ENCODE results near the gene BBC3. TPM values are rescaled to one million over a fixed set of nuclear protein-coding genes. Genes with fewer than 3 reads are reported as not detected.
"Not testable (repeated sequence)": the region's sequence is repeated elsewhere in the genome, so short reads cannot be mapped to it uniquely, and the experiment has no call there.

BBC3 gene
- total RNA-seq, 1 donor from 2014 or later = 3.6 TPM

GRCh38 chr19:47258895-47259555, 28.0 kb upstream of the BBC3 start:
- DNase-seq (ENCODE audit: low spot score) = no peak

GRCh38 chr19:47258434-47258833, 27.4 kb upstream of the BBC3 start:
- DNase-seq (ENCODE audit: low spot score) = no peak

DNA sequence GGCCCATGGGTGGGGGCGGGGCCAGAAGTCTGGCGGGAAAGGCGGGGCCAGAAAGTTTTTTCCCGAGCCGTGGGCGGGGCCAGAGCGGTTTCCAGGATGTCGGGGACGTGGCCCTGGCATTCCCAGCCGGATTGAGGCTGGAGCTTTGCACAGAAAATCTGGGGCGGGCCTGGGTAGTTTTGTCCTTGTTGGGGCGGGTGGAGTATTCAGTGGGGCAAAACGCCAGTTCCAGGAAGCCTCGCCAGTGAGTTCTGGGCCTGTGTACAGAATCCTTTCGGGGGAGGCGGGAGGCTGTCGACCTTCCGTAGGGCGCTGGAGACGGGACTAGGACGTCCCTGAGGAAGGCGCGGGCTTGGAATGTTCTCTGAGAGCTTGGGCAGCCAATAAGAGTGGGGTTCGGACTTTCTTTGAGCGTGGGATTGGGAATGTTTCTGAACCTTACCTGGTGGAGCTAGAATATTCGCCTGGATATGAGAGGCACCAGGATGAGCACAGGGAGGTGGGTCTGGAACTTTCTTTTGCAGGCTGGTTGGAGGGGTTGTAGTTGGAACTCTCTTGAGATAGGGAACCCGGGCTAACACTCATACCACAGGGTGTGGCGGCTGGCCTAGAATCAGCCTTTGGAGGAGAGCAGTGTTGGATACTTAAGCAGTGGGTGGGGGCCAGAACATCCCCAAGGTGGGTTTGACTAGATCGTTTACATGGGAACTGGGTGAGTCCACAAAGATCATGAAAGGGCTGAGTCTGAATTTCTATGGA, 26.6 kb upstream of the BBC3 start:
- no peak for DNase-seq (ENCODE audit: low spot score)

DNA sequence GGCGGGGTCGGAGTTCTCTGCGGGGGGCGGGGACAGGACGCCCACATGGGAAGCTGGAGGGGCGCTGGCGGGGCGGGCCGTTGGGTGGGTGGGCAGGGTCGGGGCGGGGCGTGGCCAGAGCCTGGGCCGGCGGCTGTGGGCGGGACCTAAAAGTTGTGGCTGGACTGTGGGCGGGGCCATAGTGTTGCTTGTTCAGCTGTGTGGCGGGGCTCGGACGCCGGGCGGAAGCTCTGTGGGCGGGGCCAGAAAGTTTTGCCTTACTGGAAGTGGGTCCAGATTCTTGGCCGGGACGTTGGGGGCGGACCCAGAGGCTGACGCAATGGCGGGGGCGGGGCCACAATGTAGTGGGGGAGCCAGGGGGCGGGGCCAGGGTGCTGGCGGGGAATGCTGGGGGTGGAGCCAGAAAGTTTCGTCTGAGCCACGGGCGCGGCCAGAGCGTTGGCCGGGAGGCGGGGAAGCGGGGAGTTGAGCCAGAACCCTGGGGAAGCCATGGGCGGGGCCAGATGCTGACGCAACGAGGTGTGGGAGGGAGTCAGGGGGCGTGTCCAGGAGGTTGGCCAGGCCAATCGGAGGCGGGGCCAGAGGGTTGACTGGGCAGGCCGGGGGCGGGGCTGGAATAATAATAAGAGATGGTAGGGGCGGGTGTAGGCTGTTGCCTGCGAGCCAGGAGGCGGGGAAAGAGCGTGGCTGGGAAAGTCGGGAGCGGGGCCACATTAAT, 25.9 kb upstream of the BBC3 start:
- DNase-seq (ENCODE audit: low spot score) = peak; percentile 100

GRCh38 chr19:47255879-47256692, 25.1 kb upstream of the BBC3 start, which contains the start of gene CCDC9:
CCDC9 (plus strand) TSS chr19:47256525; CDS start chr19:47258401, 1,876 bp downstream.
- DNase-seq (ENCODE audit: low spot score) = peak; percentile 99

DNA sequence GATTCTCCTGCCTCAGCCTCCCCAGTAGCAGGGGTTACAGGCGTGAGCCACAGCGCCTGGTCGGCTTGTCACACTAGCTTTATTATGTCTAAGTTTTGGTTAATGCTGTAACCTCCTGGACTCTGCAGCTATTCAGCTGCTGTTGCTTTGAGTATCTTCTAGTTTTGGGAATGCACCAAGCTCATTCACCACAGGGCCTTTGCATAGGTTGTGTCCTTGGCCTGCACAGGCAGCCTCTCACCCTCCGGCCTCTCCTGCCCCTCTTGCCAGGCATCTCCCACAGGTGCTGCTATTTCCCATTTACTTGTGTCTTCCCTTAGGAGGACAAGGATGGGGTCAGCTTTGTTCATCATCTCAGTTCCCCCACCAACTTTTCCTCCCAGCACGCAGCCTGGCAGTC, 23.0 kb upstream of the BBC3 start:
- DNase-seq (ENCODE audit: low spot score) = no peak

GRCh38 chr19:47253467-47253881, 22.5 kb upstream of the BBC3 start:
- DNase-seq (ENCODE audit: low spot score) = no peak

GRCh38 chr19:47253016-47253415, 22.0 kb upstream of the BBC3 start:
- DNase-seq (ENCODE audit: low spot score) = not testable (repeated sequence)

DNA sequence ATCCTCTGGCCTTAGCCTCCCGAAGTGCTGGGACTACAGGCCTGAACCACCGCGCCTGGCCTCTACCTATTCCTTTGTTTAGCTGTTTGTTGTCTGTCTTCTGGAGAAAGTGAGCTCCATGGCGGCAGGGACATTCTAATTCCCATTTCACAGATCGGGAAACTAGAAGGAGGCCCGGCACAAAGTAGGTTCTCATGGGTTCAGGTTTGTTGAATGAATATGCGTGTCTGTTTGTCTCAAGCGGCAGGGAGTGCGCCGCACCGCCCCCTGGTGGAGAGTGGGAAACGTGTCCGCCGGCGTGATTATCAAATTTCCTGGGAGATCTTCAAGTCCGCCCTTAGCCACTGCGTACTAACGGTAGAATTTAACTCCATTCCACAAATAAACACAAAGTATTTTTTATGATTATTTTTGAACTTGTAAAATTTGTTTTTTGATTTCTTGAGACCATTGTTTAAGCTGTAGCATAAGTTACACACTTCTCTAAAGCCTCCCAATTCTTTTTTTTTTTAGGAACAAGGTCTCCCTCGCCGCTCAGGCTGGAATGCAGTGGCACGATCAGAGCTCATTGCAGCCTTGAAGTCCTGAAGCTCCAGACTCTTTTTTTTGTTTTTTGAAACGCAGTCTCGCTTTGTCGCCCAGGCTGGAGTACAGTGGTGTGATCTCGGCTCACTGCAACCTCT, 16.4 kb upstream of the BBC3 start:
- peak; percentile 94 for DNase-seq (ENCODE audit: low spot score)

GRCh38 chr19:47243776-47244547, 13.0 kb upstream of the BBC3 start:
- DNase-seq (ENCODE audit: low spot score) = peak; percentile 97

DNA sequence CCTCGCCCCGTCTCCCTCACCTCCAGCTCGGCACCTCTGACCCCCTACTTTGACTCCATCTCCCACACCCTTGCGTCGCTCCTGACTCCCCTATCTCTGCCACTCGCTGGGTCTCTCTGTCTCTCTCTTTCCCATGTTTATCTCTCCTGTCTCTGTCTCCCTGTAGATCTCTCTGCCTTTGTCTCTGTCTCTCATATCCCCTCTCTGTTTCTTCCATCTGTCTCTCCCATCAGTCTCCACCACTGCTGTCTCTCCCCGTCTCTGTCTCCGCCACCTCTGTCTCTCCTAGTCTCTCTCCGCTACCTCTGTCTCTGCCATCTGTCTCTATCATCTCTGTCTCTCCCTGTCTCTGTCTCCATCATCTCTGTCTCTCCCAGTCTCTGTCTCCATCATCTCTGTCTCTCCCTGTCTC, 12.4 kb upstream of the BBC3 start:
- DNase-seq (ENCODE audit: low spot score) = no peak

GRCh38 chr19:47241919-47242577, 11.0 kb upstream of the BBC3 start:
- DNase-seq (ENCODE audit: low spot score) = no peak

- DNase-seq (ENCODE audit: low spot score) = no peak
Measured at GRCh38 chr19:47240996-47241918, 10.3 kb upstream of the BBC3 start.

GRCh38 chr19:47240556-47240955, 9.6 kb upstream of the BBC3 start:
- no peak for DNase-seq (ENCODE audit: low spot score)

DNA sequence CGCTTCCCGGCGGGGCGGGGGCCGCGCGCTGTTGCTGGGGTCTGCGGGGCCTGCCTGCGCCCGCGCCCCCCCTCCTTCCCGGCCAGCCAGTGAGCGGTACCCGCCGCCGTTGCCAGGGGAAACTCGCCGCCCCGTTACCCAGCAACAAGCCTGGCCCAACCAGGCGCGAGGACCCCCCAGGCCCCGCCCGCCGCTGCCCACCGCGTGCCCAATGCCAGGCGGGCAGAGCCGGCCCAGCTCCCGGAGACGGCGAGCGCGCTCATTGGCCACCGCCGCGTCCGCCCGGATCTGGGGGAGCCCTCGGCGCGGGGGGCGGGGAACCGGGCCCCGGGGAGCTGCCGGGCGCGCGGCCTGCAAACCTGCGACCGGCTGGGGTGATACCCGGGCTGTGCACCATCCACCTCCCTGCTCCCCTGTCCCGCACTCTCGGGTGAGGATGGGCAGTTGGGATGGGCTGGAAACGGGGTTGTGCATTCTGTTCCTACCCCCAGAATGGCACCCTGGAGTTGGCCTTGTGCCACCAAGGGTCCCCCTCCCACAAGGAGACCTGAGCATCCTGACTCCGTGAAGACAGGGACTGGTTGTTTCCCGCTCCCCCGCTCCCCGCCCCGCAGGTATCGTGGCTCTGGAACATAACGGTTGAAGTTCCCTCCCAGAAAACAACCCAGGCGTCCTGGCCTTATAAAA, 8.8 kb upstream of the BBC3 start:
- no peak for DNase-seq (ENCODE audit: low spot score)

DNA sequence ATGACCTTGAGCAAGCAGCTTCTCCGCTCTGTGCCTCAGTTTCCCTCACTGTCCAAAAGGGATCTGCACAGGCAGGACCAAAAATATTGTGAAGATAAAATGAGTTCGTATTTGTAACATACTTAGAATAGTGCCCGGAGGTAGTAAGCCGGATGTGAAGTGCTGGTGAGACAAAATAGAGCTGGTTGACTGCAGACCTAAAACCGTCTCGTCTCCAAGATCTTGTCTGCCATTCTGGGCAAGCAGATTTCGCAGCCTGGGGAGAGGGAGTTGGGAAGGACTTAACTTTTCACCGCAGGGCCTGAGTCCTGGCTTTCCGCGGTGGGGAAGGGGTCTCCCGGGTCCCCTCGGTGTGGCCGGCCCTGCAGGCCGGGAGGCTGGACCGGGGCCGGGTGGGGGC, 8.2 kb upstream of the BBC3 start:
- no peak for DNase-seq (ENCODE audit: low spot score)

GRCh38 chr19:47236072-47236675, 5.2 kb upstream of the BBC3 start:
- DNase-seq (ENCODE audit: low spot score) = no peak
